Uterus (tissue), 2 donors: ENCODE data around the gene KLK12.

ENCODE experiments used
- CTCF ChIP-seq, 4 experiments: fragments of 200-600 bp in 2 of 4; fragments of 450-650 bp in 2 of 4; sonication (generic) in 2 of 4; IDR thresholded peaks; one replicate each; pipeline ENCODE4 v1.5.1; 2016 to 2019; ENCODE audit warnings: antibody characterized with exemption in 4 of 4, mild to moderate bottlenecking in 2 of 4, moderate library complexity in 1 of 4
- POLR2A ChIP-seq, 2 donors: fragments of 450-650 bp; IDR thresholded peaks; one replicate each; pipeline ENCODE4 v1.6.1; 2016; ENCODE audit warnings: antibody characterized with exemption in 2 of 2, mild to moderate bottlenecking in 1 of 2, moderate library complexity in 1 of 2

- TF ChIP-seq CTCF (IDR thresholded peaks at IDR 0.05) = no peak
- no peak for TF ChIP-seq POLR2A (IDR thresholded peaks at IDR 0.05)
Measured at GRCh38 chr19:51076631-51077213, 41.9 kb upstream of the KLK12 start.
